Stimulated activated CD4-positive, alpha-beta T cell treated with anti-CD3 and anti-CD28 coated beads, TNF-alpha, amount 100 ng/mL, for 4 hours (primary cell): ENCODE results near the gene MALAT1.
"Not testable (repeated sequence)": the region's sequence is repeated elsewhere in the genome, so short reads cannot be mapped to it uniquely, and the experiment has no call there.

ENCODE experiments used
- DNase-seq, 3 experiments: peaks; one replicate each; pipeline ENCODE4 v3.0.0-alpha.2; 2020; ENCODE audit warnings: low read depth in 3 of 3

Gene MALAT1

GRCh38 chr11:65521777-65522521 is 23.1 kb downstream of the MALAT1 start:
- not testable (repeated sequence) for DNase-seq

- DNase-seq = not testable (repeated sequence)
Observed at GRCh38 chr11:65522718-65523630, 24.1 kb downstream of the MALAT1 start.

GRCh38 chr11:65523631-65523968 is 24.8 kb downstream of the MALAT1 start:
- DNase-seq = not testable (repeated sequence)

GRCh38 chr11:65524014-65524740 is 25.3 kb downstream of the MALAT1 start:
- no peak for DNase-seq

GRCh38 chr11:65524741-65525545 is 26.1 kb downstream of the MALAT1 start, which contains the start of gene SCYL1:
Gene SCYL1 (plus strand): TSS chr11:65525083. CDS start chr11:65525154, 71 bp downstream.
- DNase-seq = peak; percentile 75 to 78 (median 77)

DNA sequence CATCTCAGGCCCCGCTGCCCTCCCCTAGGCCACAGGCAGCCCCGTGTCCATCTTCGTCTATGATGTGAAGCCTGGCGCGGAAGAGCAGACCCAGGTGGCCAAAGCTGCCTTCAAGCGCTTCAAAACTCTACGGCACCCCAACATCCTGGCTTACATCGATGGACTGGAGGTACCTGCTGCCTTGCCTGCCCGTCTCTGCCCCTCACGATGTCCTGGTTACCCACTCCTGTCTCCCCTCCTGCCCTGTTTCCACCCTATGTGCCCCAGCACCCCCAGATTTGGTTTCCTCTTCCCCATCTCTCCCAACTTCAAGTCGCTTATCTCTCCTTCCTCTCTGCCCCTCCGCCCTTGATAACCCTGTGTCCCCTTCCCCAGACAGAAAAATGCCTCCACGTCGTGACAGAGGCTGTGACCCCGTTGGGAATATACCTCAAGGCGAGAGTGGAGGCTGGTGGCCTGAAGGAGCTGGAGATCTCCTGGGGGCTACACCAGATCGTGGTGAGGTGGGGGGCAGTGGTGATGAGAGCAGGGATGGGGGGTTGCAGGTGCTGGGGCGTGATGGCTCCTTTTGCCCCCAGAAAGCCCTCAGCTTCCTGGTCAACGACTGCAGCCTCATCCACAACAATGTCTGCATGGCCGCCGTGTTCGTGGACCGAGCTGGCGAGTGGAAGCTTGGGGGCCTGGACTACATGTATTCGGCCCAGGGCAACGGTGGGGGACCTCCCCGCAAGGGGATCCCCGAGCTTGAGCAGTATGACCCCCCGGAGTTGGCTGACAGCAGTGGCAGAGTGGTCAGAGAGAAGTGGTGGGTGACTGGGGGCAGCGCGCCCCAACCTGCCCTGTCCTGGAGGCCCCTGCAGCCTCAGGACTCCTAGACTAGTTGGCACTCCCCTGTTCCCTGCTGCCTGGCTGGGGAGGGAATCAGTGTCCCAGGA is 27.0 kb downstream of the MALAT1 start:
- DNase-seq = no peak

GRCh38 chr11:65526744-65527143 is 27.9 kb downstream of the MALAT1 start:
- no peak for DNase-seq

- DNase-seq = no peak
Observed at GRCh38 chr11:65528819-65529350, 30.0 kb downstream of the MALAT1 start.

- DNase-seq = no peak
Observed at GRCh38 chr11:65529475-65530156, 30.8 kb downstream of the MALAT1 start.

GRCh38 chr11:65530157-65530496 is 31.3 kb downstream of the MALAT1 start:
- DNase-seq = no peak

DNA sequence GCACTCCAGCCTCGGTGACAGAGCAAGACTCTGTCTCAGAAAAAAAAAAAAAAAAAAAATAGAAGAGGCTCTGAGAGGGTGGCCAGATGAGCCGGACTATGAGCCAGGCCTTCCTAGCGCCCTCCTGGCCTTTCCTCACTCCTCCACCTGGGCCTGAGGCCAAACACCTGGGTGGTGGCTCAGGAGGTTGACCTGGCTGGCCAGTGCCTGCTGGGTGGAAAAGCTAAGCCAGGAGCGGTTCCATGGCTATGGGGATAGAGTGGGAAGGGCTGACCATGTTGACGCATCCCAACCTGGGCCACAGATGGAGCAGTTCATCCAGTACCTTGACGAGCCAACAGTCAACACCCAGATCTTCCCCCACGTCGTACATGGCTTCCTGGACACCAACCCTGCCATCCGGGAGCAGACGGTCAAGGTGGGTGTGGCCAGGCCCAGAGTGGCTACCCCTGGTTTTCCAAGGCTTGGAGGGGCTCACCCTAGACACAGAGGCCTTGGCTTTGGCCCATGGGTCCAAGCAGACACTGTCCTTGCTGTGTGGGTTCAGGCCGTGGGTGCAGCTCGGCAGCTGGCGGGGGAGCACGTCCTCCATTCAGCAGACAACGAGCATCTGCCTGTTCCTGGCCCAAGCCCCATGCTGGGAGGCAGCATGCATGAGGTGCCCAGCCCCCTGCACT is 33.7 kb downstream of the MALAT1 start:
- DNase-seq = no peak

- no peak for DNase-seq
Observed at GRCh38 chr11:65535102-65535501, 36.3 kb downstream of the MALAT1 start.

- DNase-seq = no peak
Observed at GRCh38 chr11:65536412-65537295, 37.8 kb downstream of the MALAT1 start.

DNA sequence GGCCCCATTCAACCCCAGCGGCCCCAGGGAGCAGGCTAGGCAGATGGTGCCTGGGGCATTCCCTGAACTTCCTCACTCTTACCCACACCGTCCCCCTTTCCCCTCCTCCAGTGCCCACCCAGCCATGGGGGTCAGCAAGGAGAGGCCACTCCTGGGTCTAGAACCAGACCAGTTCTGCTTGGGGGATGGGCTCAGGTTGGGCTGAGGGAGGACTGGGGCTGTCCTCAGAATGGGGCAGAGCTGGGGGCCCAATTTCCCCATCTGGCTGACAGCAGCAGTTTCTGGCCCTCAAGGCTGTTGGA is 38.4 kb downstream of the MALAT1 start:
- DNase-seq = no peak

GRCh38 chr11:65537620-65538231 is 38.9 kb downstream of the MALAT1 start:
- DNase-seq = no peak

- DNase-seq = no peak
Observed at GRCh38 chr11:65538232-65538914, 39.5 kb downstream of the MALAT1 start.
